Adrenal gland (tissue), 5 donors: ENCODE results near the gene CDYL.

Source experiments
- POLR2A ChIP-seq, 2 donors: fragments of 450-650 bp; IDR thresholded peaks; one replicate each; pipeline ENCODE4 v1.6.1; 2017; ENCODE audit warnings: antibody characterized with exemption in 2 of 2, mild to moderate bottlenecking in 2 of 2, moderate library complexity in 1 of 2
- TF ChIP-seq, protein P1 (sequence below), 6 experiments: fragments of 450-650 bp in 4 of 6; fragments of 200-600 bp in 2 of 6; sonication (generic) in 1 of 6; IDR thresholded peaks; 1 replicate in 5 of 6; 2 replicates in 1 of 6; pipeline versions ENCODE4 v1.5.1 to v1.8.0; 2016 to 2021; ENCODE audit warnings: antibody characterized with exemption in 6 of 6, mild to moderate bottlenecking in 2 of 6, moderate library complexity in 1 of 6
- donor health status: DM: no; HTN: no; CAD: no.

- TF ChIP-seq POLR2A (IDR thresholded peaks at IDR 0.05): no peak
- TF ChIP-seq, protein P1, sequence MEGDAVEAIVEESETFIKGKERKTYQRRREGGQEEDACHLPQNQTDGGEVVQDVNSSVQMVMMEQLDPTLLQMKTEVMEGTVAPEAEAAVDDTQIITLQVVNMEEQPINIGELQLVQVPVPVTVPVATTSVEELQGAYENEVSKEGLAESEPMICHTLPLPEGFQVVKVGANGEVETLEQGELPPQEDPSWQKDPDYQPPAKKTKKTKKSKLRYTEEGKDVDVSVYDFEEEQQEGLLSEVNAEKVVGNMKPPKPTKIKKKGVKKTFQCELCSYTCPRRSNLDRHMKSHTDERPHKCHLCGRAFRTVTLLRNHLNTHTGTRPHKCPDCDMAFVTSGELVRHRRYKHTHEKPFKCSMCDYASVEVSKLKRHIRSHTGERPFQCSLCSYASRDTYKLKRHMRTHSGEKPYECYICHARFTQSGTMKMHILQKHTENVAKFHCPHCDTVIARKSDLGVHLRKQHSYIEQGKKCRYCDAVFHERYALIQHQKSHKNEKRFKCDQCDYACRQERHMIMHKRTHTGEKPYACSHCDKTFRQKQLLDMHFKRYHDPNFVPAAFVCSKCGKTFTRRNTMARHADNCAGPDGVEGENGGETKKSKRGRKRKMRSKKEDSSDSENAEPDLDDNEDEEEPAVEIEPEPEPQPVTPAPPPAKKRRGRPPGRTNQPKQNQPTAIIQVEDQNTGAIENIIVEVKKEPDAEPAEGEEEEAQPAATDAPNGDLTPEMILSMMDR (IDR thresholded peaks at IDR 0.05): no peak
These were observed 34.1 kb downstream of the CDYL start for GRCh38 chr6:4809999-4810918.
